ENCODE data around the gene EDAR. TPM values are rescaled to one million over a fixed set of nuclear protein-coding genes. Genes with fewer than 3 reads are reported as not detected.

Gene EDAR
- total RNA-seq, 1 donor from 2014 or later = not detected

DNA sequence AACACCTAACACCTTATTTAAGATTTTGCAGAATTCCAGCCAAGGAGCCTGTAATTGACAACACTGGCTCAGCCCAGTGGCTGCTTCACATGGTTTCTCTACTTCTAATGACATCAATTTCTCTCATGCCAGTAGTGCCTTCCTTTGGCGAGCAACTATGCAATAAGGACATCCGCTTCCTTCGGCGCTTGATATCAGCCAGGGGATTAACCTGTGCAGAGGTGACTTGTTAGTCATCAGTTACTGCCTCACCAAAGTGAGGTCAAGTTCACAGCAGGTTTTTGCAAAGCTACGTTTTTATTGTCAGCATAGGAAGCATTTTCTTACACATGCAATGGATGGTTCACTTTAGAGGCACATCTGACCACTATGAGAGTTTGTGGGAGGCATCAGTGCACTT, 24.0 kb upstream of the EDAR start:
- no peak overlapping the region for H3K4me3 ChIP-seq
- no peaks in the 10 kb centered on the region for H3K4me1 ChIP-seq
- H3K9me3 ChIP-seq = no peaks in the 10 kb centered on the region
- TF ChIP-seq, protein P1, sequence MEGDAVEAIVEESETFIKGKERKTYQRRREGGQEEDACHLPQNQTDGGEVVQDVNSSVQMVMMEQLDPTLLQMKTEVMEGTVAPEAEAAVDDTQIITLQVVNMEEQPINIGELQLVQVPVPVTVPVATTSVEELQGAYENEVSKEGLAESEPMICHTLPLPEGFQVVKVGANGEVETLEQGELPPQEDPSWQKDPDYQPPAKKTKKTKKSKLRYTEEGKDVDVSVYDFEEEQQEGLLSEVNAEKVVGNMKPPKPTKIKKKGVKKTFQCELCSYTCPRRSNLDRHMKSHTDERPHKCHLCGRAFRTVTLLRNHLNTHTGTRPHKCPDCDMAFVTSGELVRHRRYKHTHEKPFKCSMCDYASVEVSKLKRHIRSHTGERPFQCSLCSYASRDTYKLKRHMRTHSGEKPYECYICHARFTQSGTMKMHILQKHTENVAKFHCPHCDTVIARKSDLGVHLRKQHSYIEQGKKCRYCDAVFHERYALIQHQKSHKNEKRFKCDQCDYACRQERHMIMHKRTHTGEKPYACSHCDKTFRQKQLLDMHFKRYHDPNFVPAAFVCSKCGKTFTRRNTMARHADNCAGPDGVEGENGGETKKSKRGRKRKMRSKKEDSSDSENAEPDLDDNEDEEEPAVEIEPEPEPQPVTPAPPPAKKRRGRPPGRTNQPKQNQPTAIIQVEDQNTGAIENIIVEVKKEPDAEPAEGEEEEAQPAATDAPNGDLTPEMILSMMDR (IDR thresholded peaks at IDR 0.05) = no peak
- intact Hi-C loops (cut with DNase I) = no loop called here
- no peak overlapping the region for H3K27ac ChIP-seq
- no peaks in the 10 kb centered on the region for H3K27me3 ChIP-seq
- no peak for DNase-seq (ENCODE audit: low spot score in 2 of 2)
- no peaks in the 10 kb centered on the region for H3K36me3 ChIP-seq

DNA sequence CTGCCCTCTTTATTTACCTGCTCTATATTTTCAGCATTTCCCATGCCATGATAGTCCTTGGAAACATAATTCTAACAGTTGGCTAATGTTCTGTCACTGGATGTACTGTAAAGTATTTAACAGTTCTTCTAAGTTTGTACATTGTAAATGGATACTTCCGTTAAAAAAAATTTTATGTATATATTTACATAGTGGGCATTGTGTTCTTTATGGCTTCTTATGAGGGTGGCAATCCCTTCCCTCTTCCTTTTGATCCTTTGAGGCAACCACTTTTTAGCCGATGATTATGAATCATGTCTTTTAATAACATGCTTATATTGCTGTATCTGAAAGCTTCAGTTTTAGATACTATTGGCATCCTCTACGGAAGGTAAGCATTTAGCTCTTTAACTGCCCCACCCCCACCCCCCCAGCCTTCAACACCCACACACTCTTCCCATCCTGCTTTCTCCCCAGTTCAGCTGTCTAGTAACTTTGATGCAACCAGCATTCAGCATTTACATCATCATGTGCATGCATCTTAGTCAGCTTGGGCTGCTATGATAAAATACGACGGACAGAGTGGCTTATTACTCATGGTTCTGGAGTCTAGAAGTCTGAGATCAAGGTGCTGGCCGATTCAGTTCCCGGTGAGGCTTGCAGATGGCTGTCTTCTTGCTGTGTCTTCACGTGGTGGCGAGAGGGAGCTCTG, 21.0 kb upstream of the EDAR start:
- Histone ChIP-seq H3K36me3 (no peaks in the 10 kb centered on the region), H3K4me3 (no peak overlapping the region), H3K4me1 (no peaks in the 10 kb centered on the region), H3K27ac (no peak overlapping the region), H3K9me3 (no peaks in the 10 kb centered on the region), H3K27me3 (no peaks in the 10 kb centered on the region)
- DNase-seq (ENCODE audit: low spot score in 2 of 2) = no peak
- TF ChIP-seq, protein P1 (IDR thresholded peaks at IDR 0.05) = no peak
- intact Hi-C loops (cut with DNase I) = no loop called here

DNA sequence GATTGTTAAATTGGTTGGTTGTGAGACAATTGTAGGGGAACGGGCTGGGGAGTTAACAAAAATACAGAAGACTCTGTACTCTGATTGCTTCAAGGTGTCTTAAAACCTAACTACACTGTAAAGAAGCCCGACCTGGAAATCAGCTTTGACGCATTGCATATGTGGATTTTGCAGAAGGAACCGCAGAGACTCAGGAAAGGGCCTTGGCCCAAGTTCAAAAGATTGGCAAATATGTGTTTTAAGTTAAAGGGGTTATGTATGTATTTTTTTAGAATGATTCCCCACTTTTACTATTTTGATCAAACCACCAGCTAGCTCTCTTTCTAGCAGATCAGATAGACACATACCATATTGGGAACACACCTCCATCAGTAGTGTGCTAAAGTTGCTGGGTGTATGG, 18.0 kb upstream of the EDAR start:
- no peaks in the 10 kb centered on the region for H3K36me3 ChIP-seq
- no peak for DNase-seq (ENCODE audit: low spot score in 2 of 2)
- H3K27me3 ChIP-seq = no peaks in the 10 kb centered on the region
- TF ChIP-seq, protein P1 (IDR thresholded peaks at IDR 0.05) = no peak
- H3K4me1 ChIP-seq = no peaks in the 10 kb centered on the region
- H3K27ac ChIP-seq = no peak overlapping the region
- no peaks in the 10 kb centered on the region for H3K9me3 ChIP-seq
- H3K4me3 ChIP-seq = no peak overlapping the region
- intact Hi-C loops (cut with DNase I) = no loop called here

DNA sequence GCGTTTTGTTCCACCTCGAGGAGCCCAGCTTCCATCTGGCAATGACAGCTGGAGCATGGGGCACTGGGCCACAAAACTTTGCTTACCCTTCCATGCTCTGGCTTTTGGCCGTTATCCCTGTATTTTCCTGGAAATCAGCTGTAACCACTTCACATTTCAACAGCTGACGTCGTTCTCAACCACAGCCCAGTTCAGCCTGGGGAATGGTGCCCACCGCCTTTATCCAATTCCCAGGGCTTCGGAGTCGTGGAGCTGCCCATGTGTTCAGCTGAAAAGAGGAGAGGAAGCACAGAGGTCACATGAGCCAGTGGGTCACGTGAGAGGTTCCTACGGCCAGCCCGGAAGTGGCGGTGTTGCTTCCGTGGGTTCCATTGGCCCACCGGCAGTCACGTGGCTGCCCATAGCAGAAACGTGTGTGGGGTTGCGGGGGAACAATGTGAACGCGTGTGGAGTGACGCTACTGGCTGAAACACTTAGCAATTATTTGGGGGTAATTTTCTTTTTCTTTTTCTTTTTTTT, 16.7 kb upstream of the EDAR start:
- H3K36me3 ChIP-seq = no peaks in the 10 kb centered on the region
- intact Hi-C loops (cut with DNase I) = no loop called here
- H3K4me1 ChIP-seq = no peaks in the 10 kb centered on the region
- no peaks in the 10 kb centered on the region for H3K27me3 ChIP-seq
- no peaks in the 10 kb centered on the region for H3K9me3 ChIP-seq
- no peak overlapping the region for H3K27ac ChIP-seq
- H3K4me3 ChIP-seq = peak overlapping the region in 1 of 2 donors; percentile 11
- DNase-seq (ENCODE audit: low spot score in 2 of 2) = no peak
- TF ChIP-seq, protein P1 (IDR thresholded peaks at IDR 0.05) = no peak

DNA sequence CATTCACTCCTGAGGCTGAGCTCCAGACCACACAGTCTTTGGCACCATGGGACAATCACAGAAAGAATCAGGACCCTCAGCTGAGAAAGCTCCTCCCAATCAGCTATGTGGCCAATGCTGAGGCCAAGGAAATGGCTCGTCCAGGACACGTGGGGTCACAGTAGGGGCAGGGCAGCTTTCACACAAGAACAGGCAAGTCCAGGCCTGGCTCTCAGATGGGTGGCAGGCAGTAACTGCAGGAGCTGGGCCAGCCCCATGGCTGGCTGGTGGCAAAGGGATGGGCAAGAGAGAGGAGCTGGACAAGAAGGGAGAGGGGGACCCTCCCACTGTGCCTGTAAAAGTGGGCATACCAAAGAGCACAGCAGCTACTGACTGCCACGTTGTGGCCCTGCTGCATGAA, 12.2 kb upstream of the EDAR start:
- intact Hi-C loops (cut with DNase I) = no loop called here
- no peaks in the 10 kb centered on the region for H3K4me1 ChIP-seq

More for the DNA sequence above, 12.2 kb upstream of the EDAR start:
- Histone ChIP-seq H3K27ac (no peak overlapping the region), H3K4me3 (no peak overlapping the region), H3K27me3 (no peaks in the 10 kb centered on the region), H3K9me3 (no peaks in the 10 kb centered on the region), H3K36me3 (no peaks in the 10 kb centered on the region)
- no peak for DNase-seq (ENCODE audit: low spot score in 2 of 2)
- TF ChIP-seq, protein P1 (IDR thresholded peaks at IDR 0.05) = no peak
